Activated CD4-positive, alpha-beta T cell treated with anti-CD3 and anti-CD28 coated beads, Interleukin-2, amount 10 ng/mL, durations not matched to agents 7 days and 5 days (primary cell): ENCODE measurements around the gene SLC9A3. TPM values are rescaled to one million over a fixed set of nuclear protein-coding genes. Genes with fewer than 3 reads are reported as not detected.
"Not testable (repeated sequence)": the region's sequence is repeated elsewhere in the genome, so short reads cannot be mapped to it uniquely, and the experiment has no call there.

Source experiments
- CTCF ChIA-PET: fragments of 350-600 bp; sonication (Branson Sonifier 250); formaldehyde crosslinking; loops from one replicate; lab custom pipeline; 2021; ENCODE audit warnings: antibody characterized with exemption; lab: Charles Lee
- POLR2A ChIA-PET: fragments of 350-600 bp; sonication (Branson Sonifier 250); formaldehyde crosslinking; loops from one replicate; lab custom pipeline; 2021; ENCODE audit warnings: antibody characterized with exemption; lab: Charles Lee
- DNase-seq: peaks from one replicate; pipeline ENCODE4 v3.0.0-alpha.2; 2020
- H3K27ac Mint-ChIP-seq: one replicate; pipeline ENCODE4 v1.8.0; 2021; ENCODE audit warnings: mild to moderate bottlenecking, moderate library complexity, mixed read lengths
- H3K27me3 Mint-ChIP-seq: one replicate; pipeline ENCODE4 v1.8.0; 2021; ENCODE audit warnings: mixed read lengths
- H3K36me3 Mint-ChIP-seq: one replicate; pipeline ENCODE4 v1.8.0; 2021; ENCODE audit warnings: low read depth, mixed read lengths
- H3K4me1 Mint-ChIP-seq: one replicate; pipeline ENCODE4 v1.8.0; 2021; ENCODE audit warnings: mixed read lengths
- H3K4me3 Mint-ChIP-seq: one replicate; pipeline ENCODE4 v1.8.0; 2021; ENCODE audit warnings: mild to moderate bottlenecking, moderate library complexity, mixed read lengths
- H3K9me3 Mint-ChIP-seq: one replicate; pipeline ENCODE4 v1.8.0; 2021; ENCODE audit warnings: mixed read lengths
- total RNA-seq, 2 experiments: library from RNA; stranded (reverse); gene quantifications; one replicate each; pipeline ENCODE4 v1.2.3, GENCODE V29; 2021

The SLC9A3 gene
- total RNA-seq, 2 experiments from 2014 or later: 1.4 to 2.2 TPM

DNA sequence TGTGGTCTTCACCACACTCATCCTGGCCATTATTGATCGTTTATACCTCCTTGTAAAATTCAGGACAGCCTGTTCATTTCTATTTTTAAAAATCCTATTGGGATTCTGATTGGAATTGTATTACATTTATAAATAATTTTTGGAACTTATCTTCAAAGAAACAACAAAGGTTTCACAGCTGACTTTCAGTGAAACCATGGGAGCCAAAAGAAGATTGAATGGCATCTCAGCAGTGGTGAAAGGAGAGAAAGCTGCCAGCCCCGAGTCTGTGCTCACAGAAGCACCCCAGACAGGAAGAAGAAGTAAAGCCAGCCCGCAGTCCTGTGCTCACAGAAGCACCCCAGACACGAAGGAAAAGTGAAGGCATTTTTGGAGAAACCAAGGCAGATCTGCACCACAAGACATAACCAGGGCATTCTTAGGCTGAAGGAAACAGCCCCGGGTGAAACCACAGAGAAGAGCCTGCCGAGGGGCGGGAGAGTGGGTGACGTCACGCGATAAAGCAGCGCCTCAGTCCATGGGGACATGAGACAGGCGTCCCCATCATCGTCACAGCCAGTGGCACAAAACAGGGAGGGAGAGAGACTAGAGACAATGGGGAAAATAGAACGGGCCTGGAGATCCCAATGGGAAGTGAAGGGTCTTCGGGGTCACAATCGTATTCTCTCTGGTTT lies 42.5 kb upstream of the SLC9A3 start:
- peaks cover 14% of the 10 kb centered on the region for H3K27me3 Mint-ChIP-seq
- H3K4me1 Mint-ChIP-seq: no peaks in the 10 kb centered on the region
- ChIA-PET CTCF (no interaction called here), POLR2A (no interaction called here)
- no peak overlapping the region for H3K4me3 Mint-ChIP-seq
- H3K27ac Mint-ChIP-seq: no peak overlapping the region
- DNase-seq: no peak
- H3K36me3 Mint-ChIP-seq: no peaks in the 10 kb centered on the region
- H3K9me3 Mint-ChIP-seq: no peaks in the 10 kb centered on the region

- H3K36me3 Mint-ChIP-seq: no peaks in the 10 kb centered on the region
- no peak overlapping the region for H3K4me3 Mint-ChIP-seq
Measured at GRCh38 chr5:565782-566440, 41.7 kb upstream of the SLC9A3 start.

GRCh38 chr5:561408-561807 lies 37.2 kb upstream of the SLC9A3 start:
- no peaks in the 10 kb centered on the region for H3K9me3 Mint-ChIP-seq
- H3K4me3 Mint-ChIP-seq: no peak overlapping the region
- H3K27ac Mint-ChIP-seq: no peak overlapping the region
- POLR2A ChIA-PET: no interaction called here
- no peak for DNase-seq
- H3K4me1 Mint-ChIP-seq: no peaks in the 10 kb centered on the region
- H3K27me3 Mint-ChIP-seq: peaks cover 11% of the 10 kb centered on the region
- CTCF ChIA-PET: interaction anchor here (0.6 kb wide), 1 partner anchor 22 kb away, joined by 3 read pairs; no protein-coding TSS in a partner anchor
- H3K36me3 Mint-ChIP-seq: no peaks in the 10 kb centered on the region

More at GRCh38 chr5:565782-566440, 41.7 kb upstream of the SLC9A3 start:
- Mint-ChIP-seq H3K27ac (no peak overlapping the region), H3K27me3 (peaks cover 14% of the 10 kb centered on the region), H3K9me3 (no peaks in the 10 kb centered on the region), H3K4me1 (no peaks in the 10 kb centered on the region)
- no peak for DNase-seq
- ChIA-PET CTCF (no interaction called here), POLR2A (no interaction called here)

GRCh38 chr5:560792-561166 lies 36.5 kb upstream of the SLC9A3 start:
- Mint-ChIP-seq H3K36me3 (no peaks in the 10 kb centered on the region), H3K4me1 (no peaks in the 10 kb centered on the region), H3K4me3 (no peak overlapping the region), H3K9me3 (no peaks in the 10 kb centered on the region), H3K27ac (no peak overlapping the region), H3K27me3 (peaks cover 5% of the 10 kb centered on the region)
- ChIA-PET POLR2A (no interaction called here), CTCF (no interaction called here)
- no peak for DNase-seq

DNA sequence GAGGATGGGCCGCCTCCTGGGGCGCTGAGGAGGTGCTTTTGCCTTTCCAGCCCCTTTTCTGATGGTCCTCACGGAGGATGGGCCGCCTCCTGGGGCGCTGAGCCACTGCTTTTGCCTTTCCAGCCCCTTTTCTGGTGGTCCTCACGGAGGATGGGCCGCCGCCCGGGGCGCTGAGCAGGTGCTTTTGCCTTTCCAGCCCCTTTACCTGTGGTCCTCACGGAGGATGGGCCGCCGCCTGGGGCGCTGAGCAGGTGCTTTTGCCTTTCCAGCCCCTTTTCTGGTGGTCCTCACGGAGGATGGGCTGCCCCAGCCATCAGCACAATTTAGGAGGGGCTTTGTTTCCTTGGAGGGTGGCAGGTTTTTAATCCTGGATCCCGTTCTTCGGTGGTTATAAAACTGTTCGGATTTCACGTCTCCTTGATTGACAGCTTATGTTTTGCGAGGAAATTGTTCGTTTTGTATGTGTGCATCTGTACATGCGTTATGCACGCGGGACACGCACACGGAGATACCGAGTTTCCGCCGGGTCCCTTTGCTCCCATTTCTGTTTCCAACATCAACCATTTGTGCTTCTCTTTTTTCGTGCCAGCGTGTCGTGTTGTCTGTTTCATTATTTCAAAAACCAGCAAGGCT lies 34.7 kb upstream of the SLC9A3 start:
- Mint-ChIP-seq H3K27me3 (peaks cover 5% of the 10 kb centered on the region), H3K27ac (no peak overlapping the region), H3K4me3 (no peak overlapping the region), H3K36me3 (no peaks in the 10 kb centered on the region), H3K9me3 (no peaks in the 10 kb centered on the region), H3K4me1 (no peaks in the 10 kb centered on the region)
- ChIA-PET CTCF (interaction anchor here (0.7 to 1.5 kb wide), 2 partner anchors 15 to 106 kb away, joined by 3 to 5 read pairs; no protein-coding TSS in a partner anchor), POLR2A (no interaction called here)
- no peak for DNase-seq

GRCh38 chr5:558326-558725 lies 34.1 kb upstream of the SLC9A3 start:
- no peaks in the 10 kb centered on the region for H3K36me3 Mint-ChIP-seq
- no peak for DNase-seq
- peaks cover 5% of the 10 kb centered on the region for H3K27me3 Mint-ChIP-seq
- POLR2A ChIA-PET: no interaction called here
- H3K27ac Mint-ChIP-seq: no peak overlapping the region
- H3K4me1 Mint-ChIP-seq: no peaks in the 10 kb centered on the region
- no peaks in the 10 kb centered on the region for H3K9me3 Mint-ChIP-seq
- CTCF ChIA-PET: no interaction called here
- H3K4me3 Mint-ChIP-seq: no peak overlapping the region

DNA sequence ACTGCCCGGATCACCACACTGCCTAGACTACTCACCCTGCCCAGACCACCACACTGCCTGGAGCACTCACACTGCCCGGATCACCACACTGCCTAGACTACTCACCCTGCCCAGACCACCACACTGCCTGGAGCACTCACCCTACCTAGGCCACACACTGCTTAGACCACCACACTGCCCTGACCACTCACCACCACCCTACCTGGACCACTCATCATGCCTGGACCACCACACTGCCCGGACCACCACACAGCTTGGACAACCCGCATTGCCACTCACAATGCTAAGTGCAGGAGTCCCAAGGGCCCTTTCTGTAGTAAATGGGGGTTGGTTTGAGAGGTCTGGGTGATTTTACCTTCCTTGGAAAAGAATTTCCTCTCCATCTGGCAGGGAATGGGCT lies 33.7 kb upstream of the SLC9A3 start:
- H3K36me3 Mint-ChIP-seq, POLR2A ChIA-PET, H3K4me3 Mint-ChIP-seq, CTCF ChIA-PET, H3K27me3 Mint-ChIP-seq, H3K4me1 Mint-ChIP-seq, DNase-seq, H3K27ac Mint-ChIP-seq, H3K9me3 Mint-ChIP-seq: not testable (repeated sequence)

GRCh38 chr5:556909-557441 lies 32.7 kb upstream of the SLC9A3 start:
- ChIA-PET POLR2A (no interaction called here), CTCF (no interaction called here)
- no peak for DNase-seq
- H3K4me1 Mint-ChIP-seq: no peaks in the 10 kb centered on the region
- no peaks in the 10 kb centered on the region for H3K36me3 Mint-ChIP-seq
- peaks cover 5% of the 10 kb centered on the region for H3K27me3 Mint-ChIP-seq
- H3K27ac Mint-ChIP-seq: no peak overlapping the region
- no peaks in the 10 kb centered on the region for H3K9me3 Mint-ChIP-seq
- H3K4me3 Mint-ChIP-seq: no peak overlapping the region

- POLR2A ChIA-PET: no interaction called here
- CTCF ChIA-PET: no interaction called here
Measured at GRCh38 chr5:555058-555623, 30.9 kb upstream of the SLC9A3 start.

GRCh38 chr5:554284-554988 lies 30.2 kb upstream of the SLC9A3 start:
- H3K9me3 Mint-ChIP-seq: no peaks in the 10 kb centered on the region
- DNase-seq: no peak
- ChIA-PET POLR2A (no interaction called here), CTCF (no interaction called here)
- H3K27me3 Mint-ChIP-seq: peaks cover 12% of the 10 kb centered on the region
- H3K36me3 Mint-ChIP-seq: no peaks in the 10 kb centered on the region
- H3K27ac Mint-ChIP-seq: no peak overlapping the region
- no peaks in the 10 kb centered on the region for H3K4me1 Mint-ChIP-seq
- H3K4me3 Mint-ChIP-seq: no peak overlapping the region

More at GRCh38 chr5:555058-555623, 30.9 kb upstream of the SLC9A3 start:
- H3K36me3 Mint-ChIP-seq: no peaks in the 10 kb centered on the region
- no peak for DNase-seq
- peaks cover 8% of the 10 kb centered on the region for H3K27me3 Mint-ChIP-seq
- H3K9me3 Mint-ChIP-seq: no peaks in the 10 kb centered on the region
- H3K27ac Mint-ChIP-seq: no peak overlapping the region
- no peak overlapping the region for H3K4me3 Mint-ChIP-seq
- no peaks in the 10 kb centered on the region for H3K4me1 Mint-ChIP-seq

DNA sequence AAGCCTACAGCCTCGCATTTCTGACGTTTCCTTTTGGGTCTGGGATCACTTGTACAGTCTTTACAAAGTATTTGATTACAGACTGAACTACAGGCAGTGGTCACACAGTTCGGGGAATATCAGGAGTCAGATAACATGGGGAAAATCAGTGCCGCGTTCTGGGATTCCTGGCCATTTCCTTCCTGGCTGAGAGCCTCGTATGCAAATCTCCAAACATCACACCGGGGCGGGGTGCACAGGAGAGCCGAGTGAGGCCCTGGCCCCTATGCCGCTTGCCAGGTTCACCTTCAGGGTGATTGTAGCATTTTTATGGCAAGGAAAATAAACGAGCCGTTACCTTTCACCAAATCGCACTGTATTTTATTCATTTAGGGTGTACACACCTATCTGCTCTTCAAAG lies 29.6 kb upstream of the SLC9A3 start:
- H3K27ac Mint-ChIP-seq: no peak overlapping the region
- CTCF ChIA-PET: no interaction called here
- H3K36me3 Mint-ChIP-seq: no peaks in the 10 kb centered on the region
- POLR2A ChIA-PET: no interaction called here
- H3K27me3 Mint-ChIP-seq: peaks cover 16% of the 10 kb centered on the region
- no peaks in the 10 kb centered on the region for H3K4me1 Mint-ChIP-seq
- no peak for DNase-seq
- no peaks in the 10 kb centered on the region for H3K9me3 Mint-ChIP-seq
- no peak overlapping the region for H3K4me3 Mint-ChIP-seq

GRCh38 chr5:551406-551805 lies 27.2 kb upstream of the SLC9A3 start:
- ChIA-PET POLR2A (no interaction called here), CTCF (no interaction called here)
- DNase-seq: no peak
- Mint-ChIP-seq H3K27me3 (peaks cover 19% of the 10 kb centered on the region), H3K4me1 (no peaks in the 10 kb centered on the region), H3K4me3 (no peak overlapping the region), H3K36me3 (no peaks in the 10 kb centered on the region), H3K27ac (no peak overlapping the region), H3K9me3 (no peaks in the 10 kb centered on the region)
